GM18508 (cell line): Measurements from ENCODE around the gene AHCYL2.
"Not testable (repeated sequence)": the region's sequence is repeated elsewhere in the genome, so short reads cannot be mapped to it uniquely, and the experiment has no call there.

Experiments
- ATAC-seq: cut with Tn5 transposase; IDR thresholded peaks from one replicate; pipeline ENCODE4 v1.9.1; 2021; ENCODE audit warnings: moderate number of reproducible peaks; ENCODE audit not compliant: insufficient read depth, unreplicated experiment

Gene AHCYL2

GRCh38 chr7:129279757-129280156, 54.9 kb downstream of the AHCYL2 start:
- ATAC-seq: no peak

DNA sequence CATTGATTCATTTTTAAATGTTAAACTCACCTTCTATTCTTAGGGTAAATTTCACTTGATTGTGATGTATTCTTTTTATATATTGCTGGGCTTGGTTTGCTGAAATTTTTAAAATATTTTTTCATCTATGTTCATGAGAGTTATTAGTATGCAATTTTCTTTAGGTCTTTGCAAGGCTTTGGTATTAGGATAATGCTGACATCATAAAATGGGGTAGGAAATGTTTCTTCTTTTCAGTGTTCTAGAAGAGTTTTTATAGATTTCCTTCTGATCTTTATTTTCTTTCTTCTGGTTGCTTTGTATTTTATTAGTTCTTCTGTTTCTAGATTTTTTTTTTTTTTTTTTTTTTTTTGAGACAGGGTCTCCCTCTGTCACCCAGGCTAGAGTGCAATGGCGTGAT, 56.3 kb downstream of the AHCYL2 start:
- no peak for ATAC-seq

DNA sequence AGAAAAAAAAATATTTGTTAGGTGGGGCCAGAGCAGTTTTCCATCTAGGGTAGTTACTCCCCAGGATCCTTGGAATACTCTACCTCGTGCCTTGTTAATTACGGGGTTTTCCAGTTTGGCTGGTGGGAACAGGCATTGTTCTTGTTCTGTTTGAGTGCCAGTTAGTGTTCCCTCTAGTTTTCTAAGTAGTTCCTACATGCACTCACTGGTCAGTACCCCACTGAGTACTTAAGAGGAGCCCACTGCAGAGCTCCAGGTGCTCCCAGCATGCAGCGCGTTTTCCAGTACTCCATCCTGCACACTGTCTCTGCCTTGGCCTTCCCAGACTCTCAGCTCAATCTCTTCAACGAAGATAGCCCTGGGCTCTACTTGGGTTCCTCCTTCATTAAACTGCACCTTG, 58.0 kb downstream of the AHCYL2 start:
- ATAC-seq: no peak

- ATAC-seq: no peak
Observed at GRCh38 chr7:129283936-129284335, 59.1 kb downstream of the AHCYL2 start.

DNA sequence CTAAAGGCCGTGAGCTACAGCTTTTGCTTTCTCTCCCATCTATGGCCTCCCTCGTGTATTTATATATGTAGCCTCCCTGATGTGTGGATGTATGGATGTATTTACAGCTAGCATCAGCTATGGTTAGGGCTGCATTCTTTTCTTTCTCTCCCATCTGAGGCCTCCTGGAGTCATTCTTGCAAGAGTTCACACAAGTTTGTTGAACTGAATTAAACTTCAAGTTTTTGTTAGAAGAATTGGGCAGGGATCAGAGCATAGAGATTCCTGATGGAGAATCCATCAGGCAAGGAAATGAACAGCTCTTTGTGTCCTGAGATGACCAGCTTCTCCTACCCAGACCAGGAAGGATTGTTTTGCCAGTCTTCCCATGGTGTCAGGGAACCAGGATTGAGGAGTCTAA, 60.3 kb downstream of the AHCYL2 start:
- no peak for ATAC-seq

- no peak for ATAC-seq
Observed at GRCh38 chr7:129292861-129293260, 68.0 kb downstream of the AHCYL2 start.

- ATAC-seq: no peak
Observed at GRCh38 chr7:129295015-129295423, 70.2 kb downstream of the AHCYL2 start.

DNA sequence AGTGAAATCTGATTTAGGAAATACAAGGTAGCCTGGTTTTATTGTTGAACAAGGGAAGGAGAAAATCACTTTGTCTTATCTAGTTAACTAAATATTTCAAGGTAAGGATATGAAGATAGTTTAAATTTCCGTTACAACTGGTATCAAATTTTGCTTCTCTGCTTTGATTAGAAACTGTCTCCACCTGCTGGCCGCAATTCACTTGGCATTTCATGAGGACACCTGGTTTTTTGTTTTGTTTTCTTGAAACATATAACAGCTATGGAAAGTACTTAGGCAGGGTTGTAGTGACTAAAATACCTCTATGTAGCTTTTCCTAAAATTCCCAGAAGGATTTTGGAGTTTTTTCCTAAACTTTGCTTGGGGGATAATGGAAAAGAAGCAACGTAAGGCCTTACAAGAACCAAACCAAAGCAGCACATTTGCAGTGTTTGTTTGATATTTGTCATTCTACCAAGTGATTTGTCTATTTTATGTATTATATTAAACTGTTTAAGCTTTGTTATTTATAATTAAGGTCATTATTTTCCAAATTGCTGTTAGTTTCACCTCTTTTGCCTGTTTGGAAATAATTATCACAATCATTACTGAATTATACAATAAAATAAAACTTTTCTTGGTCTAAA, 73.6 kb downstream of the AHCYL2 start:
- no peak for ATAC-seq

- no peak for ATAC-seq
Observed at GRCh38 chr7:129299889-129300288, 75.1 kb downstream of the AHCYL2 start.

DNA sequence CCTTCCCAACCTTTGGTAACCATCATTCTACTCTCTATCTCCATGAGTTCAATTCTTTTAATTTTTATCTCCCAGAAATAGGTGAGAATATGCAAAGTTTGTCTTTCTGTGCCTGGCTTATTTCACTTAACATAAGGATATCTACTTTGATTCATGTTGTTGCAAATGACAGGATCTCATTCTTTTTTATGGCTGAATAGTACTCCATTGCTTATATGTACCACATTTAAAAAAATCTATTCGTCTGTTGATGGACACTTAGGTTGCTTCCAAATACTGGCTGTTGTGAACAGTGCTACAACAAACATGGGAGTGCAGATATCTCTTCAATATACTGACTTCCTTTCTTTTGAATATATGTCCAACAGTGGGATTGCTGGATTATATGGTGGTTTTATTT, 75.5 kb downstream of the AHCYL2 start:
- ATAC-seq: not testable (repeated sequence)

DNA sequence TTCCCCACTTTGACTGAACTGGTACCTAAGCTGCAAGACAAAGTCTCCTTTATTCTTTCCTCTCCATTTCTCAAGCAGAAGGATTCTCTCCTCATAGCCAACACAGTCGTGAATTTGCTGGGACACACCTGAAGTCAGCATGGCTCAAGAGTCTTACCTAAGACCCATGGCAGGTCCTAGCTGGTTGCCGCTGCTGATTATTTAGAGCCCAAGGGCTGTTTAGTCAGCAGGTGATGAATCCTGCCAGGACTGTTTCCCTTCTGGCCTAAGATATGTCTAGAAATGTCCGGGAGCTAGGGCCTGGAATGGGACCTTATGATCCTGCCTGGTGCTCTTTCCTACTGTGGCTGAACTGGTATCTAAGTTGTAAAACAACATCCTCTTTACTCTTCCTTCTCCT, 82.8 kb downstream of the AHCYL2 start:
- ATAC-seq: no peak

DNA sequence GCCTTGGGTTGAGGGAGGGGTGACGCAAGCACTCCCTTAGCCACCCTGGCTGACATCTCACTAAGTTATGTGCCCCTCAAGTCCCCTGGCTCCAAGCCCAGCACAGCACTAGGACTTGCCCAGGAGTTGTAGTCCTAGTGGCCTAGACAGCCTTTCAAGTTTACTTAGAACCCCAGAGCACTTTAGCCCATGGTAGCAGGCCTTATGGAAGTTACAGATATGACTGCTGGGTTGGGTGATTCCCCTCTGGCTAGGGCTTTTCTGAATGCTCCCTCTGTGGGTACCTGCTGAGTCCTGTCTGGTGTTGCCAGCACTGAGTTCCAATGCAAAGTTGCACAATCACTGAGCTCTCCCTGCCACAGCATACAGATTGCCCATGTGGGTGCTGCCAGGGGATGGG, 83.2 kb downstream of the AHCYL2 start:
- ATAC-seq: no peak

- ATAC-seq: no peak
Observed at GRCh38 chr7:129311429-129311828, 86.6 kb downstream of the AHCYL2 start.

- ATAC-seq: no peak
Observed at GRCh38 chr7:129313282-129313681, 88.5 kb downstream of the AHCYL2 start.

GRCh38 chr7:129315960-129316359, 91.1 kb downstream of the AHCYL2 start:
- ATAC-seq: no peak

DNA sequence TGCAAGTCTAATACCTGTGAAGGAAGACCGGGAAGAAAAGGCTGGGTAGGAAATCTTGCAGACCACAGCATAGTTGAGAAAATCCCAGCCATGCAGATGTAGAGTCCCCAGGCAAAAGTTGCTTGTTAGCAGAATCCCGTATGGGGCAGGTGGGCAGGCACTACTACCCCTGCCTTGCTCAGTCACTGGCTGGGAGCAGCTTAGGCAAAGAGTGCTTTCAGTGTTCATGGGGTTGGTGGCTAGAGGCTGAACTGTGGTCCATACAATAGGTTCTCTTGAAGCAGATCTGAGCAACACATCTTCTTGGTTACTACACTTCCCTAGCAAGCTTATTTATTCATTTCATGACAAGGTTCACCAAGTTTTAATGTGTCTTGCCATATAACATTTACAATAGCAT, 92.6 kb downstream of the AHCYL2 start:
- no peak for ATAC-seq

DNA sequence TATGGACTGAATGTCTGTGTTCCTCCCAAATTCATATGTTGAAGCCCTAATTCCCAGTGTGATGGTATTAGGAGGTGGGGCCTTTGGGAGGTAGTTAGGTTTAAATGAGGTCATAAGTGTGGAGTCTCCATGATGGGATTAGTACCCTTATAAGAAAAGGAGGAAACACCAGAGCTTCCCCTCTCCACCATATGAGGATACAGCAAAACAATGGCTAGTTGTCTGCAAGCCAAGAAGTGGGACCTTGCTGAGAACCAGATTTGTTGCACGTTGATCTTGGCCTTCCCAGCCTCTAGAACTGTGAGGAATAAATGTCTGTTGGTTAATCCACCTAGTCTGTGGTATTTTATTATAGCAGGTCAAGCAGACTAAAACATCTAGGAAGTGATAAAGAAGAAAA, 102.2 kb downstream of the AHCYL2 start:
- no peak for ATAC-seq

- ATAC-seq: no peak
Observed at GRCh38 chr7:129332254-129333035, 107.6 kb downstream of the AHCYL2 start.

- ATAC-seq: no peak
Observed at GRCh38 chr7:129334473-129334872, 109.6 kb downstream of the AHCYL2 start.

- ATAC-seq: no peak
Observed at GRCh38 chr7:129338450-129338849, 113.6 kb downstream of the AHCYL2 start.

- no peak for ATAC-seq
Observed at GRCh38 chr7:129341212-129341611, 116.4 kb downstream of the AHCYL2 start.
